ENCODE results near the gene UBE2J2. TPM values are rescaled to one million over a fixed set of nuclear protein-coding genes. Genes with fewer than 3 reads are reported as not detected.

Gene UBE2J2
- total and polyA plus RNA-seq, 2 of the 4 experiments (the other 2 are of a cell fraction) = 20.6 to 67.5 TPM

DNA sequence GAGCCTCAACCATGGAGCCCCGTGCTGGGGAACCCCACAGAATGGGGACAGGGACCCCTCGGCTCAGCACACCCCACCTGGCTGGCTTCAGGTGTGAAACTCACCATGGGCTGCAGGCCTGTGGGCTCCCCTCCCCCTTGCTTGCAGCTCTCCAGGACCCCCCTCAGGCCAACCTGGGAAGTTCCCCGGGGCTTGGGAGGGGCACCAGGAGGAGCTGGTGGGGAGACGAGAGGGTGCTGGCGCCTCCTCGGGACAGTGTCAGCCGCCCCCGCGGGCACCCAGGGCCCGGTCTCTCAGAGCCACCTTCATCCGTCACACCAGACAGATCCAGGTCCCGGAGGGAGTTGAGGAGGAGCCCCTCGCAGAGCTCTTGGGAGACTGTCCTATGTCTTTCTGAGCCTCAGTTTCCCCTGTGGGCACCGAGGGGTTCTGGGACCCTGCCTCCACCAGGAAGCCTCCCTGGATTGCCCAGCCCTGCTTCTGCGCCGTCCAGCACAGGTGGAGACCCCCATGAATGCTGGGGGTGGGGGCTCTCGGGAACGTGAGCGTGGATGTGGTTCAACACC, 66.6 kb downstream of the UBE2J2 start:
- no peaks in the 10 kb centered on the region for H3K9me1 ChIP-seq (ENCODE audit: insufficient read depth, low read length)
- H4K5ac ChIP-seq (ENCODE audit: low read depth, low read length) = no peak overlapping the region
- H3K14ac ChIP-seq (replicated peaks; ENCODE audit: low read depth, low read length) = no peak overlapping the region
- ChIA-PET POLR2A (ENCODE audit: unreplicated experiment) (no interaction called here), CTCF (no interaction called here)
- H4K20me1 ChIP-seq (ENCODE audit: insufficient read depth, low read length) = no peaks in the 10 kb centered on the region; the same call in 1 of the 2 replicates
- TF ChIP-seq MAZ (IDR thresholded peaks at IDR 0.05; ENCODE audit: borderline replicate concordance, low read depth, low read length) (no peak), BHLHE40 (IDR thresholded peaks at IDR 0.05; ENCODE audit: low read depth, low read length) (no peak), RCOR1 (IDR thresholded peaks at IDR 0.05; ENCODE audit: insufficient replicate concordance, low read length) (no peak), CTCF (conservative IDR thresholded peaks at IDR 0.05; ENCODE audit: low read depth, low read length) (no peak), SMC3 (IDR thresholded peaks at IDR 0.05; ENCODE audit: low read depth, low read length) (no peak), RFX5 (IDR thresholded peaks at IDR 0.05; ENCODE audit: low read depth, low read length) (no peak), NFE2L2 (IDR thresholded peaks at IDR 0.05; ENCODE audit: low read depth, low read length) (no peak), POLR2A (IDR thresholded peaks at IDR 0.05; ENCODE audit: low read depth, low read length) (no peak), CEBPB (IDR thresholded peaks at IDR 0.05; ENCODE audit: low read depth, low read length) (no peak)
- H2AFZ ChIP-seq (replicated peaks; ENCODE audit: low read length, poor library complexity) = no peak overlapping the region
- H2BK20ac ChIP-seq (ENCODE audit: low read depth, low read length) = no peak overlapping the region
- H2AK5ac ChIP-seq (ENCODE audit: low read depth, low read length) = no peak overlapping the region
- no peak for DNase-seq
- no peaks in the 10 kb centered on the region for H3K9me3 ChIP-seq (ENCODE audit: control insufficient read depth, insufficient read depth, low read length)
- no peak overlapping the region for H2BK120ac ChIP-seq (ENCODE audit: low read depth, low read length)
- H3K9ac ChIP-seq (ENCODE audit: low read depth, low read length) = no peak overlapping the region
- no peak overlapping the region for H2BK15ac ChIP-seq (ENCODE audit: low read depth, low read length)
- H4K8ac ChIP-seq (ENCODE audit: low read depth in 2 of 2, low read length in 2 of 2) = no peak overlapping the region
- H2AK9ac ChIP-seq (replicated peaks; ENCODE audit: low read depth, low read length, poor library complexity) = no peak overlapping the region
- H3K36me3 ChIP-seq (ENCODE audit: control insufficient read depth, insufficient read depth, low read length) = no peaks in the 10 kb centered on the region
- WGBS, 2 experiments (ENCODE audit: extremely low coverage in 2 of 2, insufficient read length in 1 of 2) = no CpG with 5 or more reads among the region's 19 CpGs
- no TSS peak for BruUV-seq (replicated peaks)
- H3K27me3 ChIP-seq (ENCODE audit: control insufficient read depth, insufficient read depth, low read length) = no peaks in the 10 kb centered on the region; the same call in 1 of the 2 replicates
- dilution Hi-C loops (cut with HindIII; ENCODE audit: low sequenced_read_pairs, unreplicated experiment) (no loop called here), intact Hi-C loops (cut with micrococcal nuclease) (no loop called here), in situ Hi-C loops (cut with MboI; ENCODE audit: low sequenced_read_pairs) (no loop called here)
- H3K4ac ChIP-seq (ENCODE audit: low read depth, low read length) = no peak overlapping the region
- no peak overlapping the region for H3K4me3 ChIP-seq (ENCODE audit: insufficient read depth, low read depth, low read length)
- peaks cover 12% of the 10 kb centered on the region for H3K4me1 ChIP-seq (ENCODE audit: control insufficient read depth, insufficient read depth, low read length)
- H4K91ac ChIP-seq (ENCODE audit: insufficient read depth, low read depth, low read length) = no peak overlapping the region
- H3K56ac ChIP-seq (ENCODE audit: extremely low read depth, insufficient read depth, low read length) = no peak overlapping the region
- no peak overlapping the region for H3K23ac ChIP-seq (ENCODE audit: low read depth, low read length)
- H3K79me1 ChIP-seq (ENCODE audit: low read depth in 1 of 2, low read length in 2 of 2) = no peaks in the 10 kb centered on the region
- no peak for ATAC-seq (ENCODE audit: low read depth)
- no peak overlapping the region for H3K18ac ChIP-seq (ENCODE audit: low read depth, low read length)
- no peak overlapping the region for H3K27ac ChIP-seq (ENCODE audit: insufficient read depth, low read length)
- no peak overlapping the region for H2BK5ac ChIP-seq (ENCODE audit: low read depth, low read length, poor library complexity, severe bottlenecking)
- H3K4me2 ChIP-seq (ENCODE audit: low read depth, low read length) = no peak overlapping the region

Measured in IMR-90 (cell line).